GM11168 (cell line): ENCODE results near the gene COQ9.
"Not testable (repeated sequence)": the region's sequence is repeated elsewhere in the genome, so short reads cannot be mapped to it uniquely, and the experiment has no call there.

Experiments used
- in situ Hi-C: fragments of 300-500 bp; cut with MboI; formaldehyde crosslinking; loops from one replicate; pipeline ENCODE4 v1.12.0; 2022; ENCODE audit warnings: low sequenced_read_pairs; ENCODE audit not compliant: unreplicated experiment

Gene COQ9, protein sequence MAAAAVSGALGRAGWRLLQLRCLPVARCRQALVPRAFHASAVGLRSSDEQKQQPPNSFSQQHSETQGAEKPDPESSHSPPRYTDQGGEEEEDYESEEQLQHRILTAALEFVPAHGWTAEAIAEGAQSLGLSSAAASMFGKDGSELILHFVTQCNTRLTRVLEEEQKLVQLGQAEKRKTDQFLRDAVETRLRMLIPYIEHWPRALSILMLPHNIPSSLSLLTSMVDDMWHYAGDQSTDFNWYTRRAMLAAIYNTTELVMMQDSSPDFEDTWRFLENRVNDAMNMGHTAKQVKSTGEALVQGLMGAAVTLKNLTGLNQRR

DNA sequence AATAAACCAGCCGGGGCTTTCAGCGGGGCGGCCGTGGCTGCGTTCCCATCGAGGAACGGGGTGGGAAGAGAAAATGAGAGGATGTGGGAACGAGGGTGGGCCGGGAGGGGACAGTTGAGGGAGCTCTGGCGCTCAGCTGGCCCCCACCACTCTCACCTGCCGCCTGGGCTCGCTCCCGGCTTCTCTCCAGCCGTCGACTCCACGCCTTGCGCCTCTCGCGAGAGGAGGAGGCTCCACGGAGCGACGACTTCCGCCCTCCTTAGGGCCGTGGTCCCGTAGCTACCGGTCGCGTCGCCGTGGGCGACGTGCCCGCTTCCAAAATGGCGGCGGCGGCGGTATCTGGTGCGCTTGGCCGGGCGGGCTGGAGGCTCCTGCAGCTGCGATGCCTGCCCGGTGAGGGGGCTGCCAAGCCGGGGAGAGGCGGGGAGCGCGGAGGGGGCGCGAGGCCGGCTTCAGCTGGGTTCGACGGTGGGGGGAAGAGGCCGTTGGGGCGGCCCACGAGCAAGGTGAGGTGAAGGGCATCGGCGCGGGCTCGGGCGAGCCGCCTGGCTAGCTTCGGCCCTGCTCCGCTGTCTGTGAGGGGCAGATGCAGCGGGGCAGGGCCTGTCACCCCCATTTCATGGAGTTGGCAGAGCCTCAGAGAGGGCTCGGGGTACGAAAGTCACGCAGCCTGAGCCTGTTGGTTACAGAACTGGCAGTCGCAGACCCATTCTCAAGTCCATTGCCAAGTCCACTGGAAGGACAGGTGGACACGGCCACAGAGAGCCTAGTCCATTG lies at the start of gene COQ9, which contains the start of gene CIAPIN1:
COQ9 (plus strand) TSS at position 294 of the 777 bp plus-strand sequence; CDS start at position 321, 27 bp downstream.
CIAPIN1 (minus strand) TSS at position 200 of the 777 bp plus-strand sequence. CDS start 6,457 bp downstream, outside the sequence.
- in situ Hi-C loops, result no loop called here

DNA sequence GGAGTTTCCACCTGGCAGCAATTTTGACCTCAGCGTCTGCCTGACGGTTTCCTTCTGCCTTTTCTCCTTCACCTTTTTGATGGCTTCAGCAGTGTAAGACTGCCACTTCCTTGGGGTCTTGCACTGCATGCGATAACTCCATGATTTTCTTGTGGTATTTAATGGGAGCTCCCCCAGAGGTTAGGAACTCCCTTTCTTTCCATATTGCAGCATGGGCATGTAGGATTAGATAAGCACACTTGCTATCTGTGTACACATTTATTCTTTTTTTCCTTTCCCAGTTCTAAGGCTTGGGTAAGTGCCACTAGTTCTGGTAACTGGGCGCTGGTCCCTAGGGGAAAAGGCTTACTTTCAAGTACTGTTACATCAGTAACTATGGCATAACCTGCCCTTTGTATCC lies 49.8 kb upstream of the COQ9 start:
- in situ Hi-C loops, result not testable (repeated sequence)

DNA sequence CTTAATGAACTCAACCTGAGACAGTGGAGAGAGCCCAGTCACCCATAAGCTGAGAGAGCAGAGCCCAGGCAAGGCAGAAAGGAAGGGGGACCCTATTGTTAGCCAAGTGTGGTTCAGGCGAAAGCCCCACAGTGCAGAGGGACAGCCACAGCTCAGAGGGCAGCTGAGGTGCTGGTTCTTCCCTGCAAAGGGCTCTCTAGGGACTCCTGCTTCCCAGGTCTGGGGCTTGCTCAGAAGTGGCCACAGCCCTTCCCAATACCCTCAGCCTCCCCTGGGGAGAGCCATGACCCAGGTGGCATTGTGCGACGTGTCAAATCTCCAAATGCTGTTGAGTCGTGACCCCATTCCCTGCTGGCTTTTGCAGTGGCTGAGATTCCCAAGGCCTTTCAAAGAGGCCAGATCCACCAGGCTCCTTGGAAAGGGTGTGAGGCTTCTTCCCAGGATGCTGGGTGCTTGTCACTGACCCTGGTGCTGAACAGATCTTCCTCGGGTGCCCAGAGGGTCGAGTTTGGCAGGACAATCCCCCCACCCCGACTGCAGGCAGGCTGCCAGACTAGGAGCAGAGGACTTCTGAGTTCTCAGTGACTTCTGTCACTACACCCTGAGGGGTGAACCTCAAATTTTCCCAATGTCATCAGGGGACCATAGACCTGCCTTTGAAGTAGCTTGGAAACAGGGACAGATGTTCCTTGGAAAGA lies 45.2 kb upstream of the COQ9 start:
- in situ Hi-C loops, result no loop called here

DNA sequence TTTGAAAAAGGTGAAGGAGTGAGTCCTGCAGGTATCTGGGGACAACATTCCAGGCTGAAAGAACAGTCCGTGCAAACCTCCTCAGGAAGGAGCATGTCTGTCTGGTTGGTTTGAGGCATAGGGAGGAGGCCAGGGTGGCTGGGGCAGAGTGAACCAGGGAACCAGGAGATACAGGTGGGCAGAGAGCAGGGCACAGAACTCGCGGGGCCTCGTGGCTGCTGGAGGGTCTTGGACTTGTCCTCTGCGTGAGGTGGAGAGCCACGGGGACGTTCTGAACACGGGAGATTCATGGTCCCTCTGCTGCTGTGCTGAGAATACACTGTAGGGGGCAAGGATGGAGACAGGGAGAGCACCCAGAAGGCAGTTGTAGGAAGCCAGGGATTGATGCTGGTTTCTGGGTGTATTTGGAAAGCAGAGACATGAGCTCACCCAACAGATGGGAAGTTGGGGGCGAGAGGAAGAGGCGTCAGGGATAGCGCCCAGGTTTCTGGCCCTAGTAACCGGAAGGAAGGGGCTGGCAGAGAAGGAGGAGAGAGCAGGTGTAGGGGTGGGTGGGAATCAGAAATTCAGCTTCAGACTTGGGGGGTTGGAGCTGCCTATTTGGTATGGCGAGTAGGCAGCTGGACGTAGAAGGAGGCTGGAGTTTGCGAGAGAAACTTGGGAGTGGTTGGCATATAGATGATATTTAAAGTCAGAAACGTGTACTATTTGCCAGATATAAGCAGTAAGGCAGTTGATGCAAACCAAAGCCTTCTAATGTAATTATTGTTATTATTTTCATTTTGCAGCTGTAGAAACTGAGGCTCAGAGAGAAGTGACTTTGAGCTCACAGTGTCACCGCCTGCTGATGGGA lies 43.1 kb upstream of the COQ9 start, which contains the start of gene CCL17:
CCL17 (plus strand) TSS at position 803 of the 853 bp plus-strand sequence. CDS start 9,166 bp downstream, outside the sequence.
- in situ Hi-C loops, result no loop called here

DNA sequence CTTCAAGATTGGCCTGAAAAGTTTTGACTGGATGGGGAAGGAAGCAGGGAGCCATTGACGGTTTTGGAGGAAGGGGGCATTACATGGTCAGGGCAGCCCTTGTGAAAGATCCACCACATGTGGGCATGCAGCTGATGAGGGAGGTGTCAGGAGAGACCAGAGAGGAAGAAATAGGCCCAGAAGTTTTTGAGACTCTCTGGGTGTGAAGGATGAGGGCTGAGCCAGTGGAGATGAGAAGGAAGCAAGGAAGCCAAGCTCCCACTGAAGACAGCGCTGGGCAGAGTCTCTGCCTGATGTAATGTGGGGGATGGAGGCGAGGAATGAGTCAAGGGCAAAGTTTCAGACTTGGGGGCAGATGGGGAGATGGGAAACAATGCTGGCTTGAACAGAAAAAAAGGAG lies 42.2 kb upstream of the COQ9 start:
- in situ Hi-C loops, result no loop called here

DNA sequence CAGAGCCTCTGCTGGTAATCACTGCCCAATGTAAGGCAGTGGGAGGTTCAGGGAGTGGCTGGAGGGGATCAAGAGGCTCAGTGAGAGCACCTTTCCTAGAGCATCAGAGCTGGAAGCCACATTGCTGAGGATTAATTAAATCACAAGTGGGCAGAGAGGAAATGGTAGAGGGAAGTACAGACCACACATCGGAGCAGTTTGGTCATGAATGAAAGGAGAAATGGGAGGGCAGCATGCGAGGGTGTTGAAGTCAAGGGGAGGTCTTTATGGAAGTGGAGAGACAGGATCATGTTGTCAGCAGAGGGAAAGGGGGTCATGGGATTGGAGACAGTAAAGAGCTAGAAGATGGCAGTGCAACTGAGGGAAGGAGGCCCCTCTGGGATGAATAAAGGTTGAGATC lies 40.4 kb upstream of the COQ9 start:
- in situ Hi-C loops, result no loop called here

DNA sequence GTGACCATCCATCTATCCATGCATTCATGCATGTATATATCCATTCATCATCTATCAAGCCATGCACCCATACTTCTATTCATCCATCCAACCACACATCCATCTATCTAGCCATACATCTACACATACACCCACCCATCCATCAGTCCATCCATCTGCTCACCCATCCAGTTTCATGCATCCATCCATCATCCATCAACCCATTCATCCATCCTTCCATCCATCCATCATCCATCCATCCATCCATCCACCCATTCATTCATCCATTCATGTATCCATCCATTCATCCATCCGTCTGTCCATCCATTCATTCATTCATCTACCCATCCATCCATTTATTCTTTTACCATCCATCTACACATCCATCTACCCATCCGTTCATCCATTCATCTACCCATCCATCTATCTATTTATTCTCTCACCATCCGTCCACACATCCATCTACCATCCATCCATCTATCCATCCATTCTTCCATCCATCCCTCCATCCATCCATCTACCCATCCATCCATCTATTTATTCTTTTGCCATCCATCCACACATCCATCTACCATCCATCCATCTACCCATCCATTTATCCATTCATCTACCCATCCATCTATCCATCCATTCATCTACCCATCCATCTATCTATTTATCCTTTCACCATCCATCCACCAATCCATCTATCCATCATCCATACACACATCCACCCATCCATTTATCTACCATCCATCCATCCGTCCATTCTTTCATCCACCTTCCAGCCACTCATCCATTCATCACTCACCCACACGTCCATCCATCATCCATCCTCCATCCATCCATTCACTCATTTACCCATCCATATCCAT lies 39.5 kb upstream of the COQ9 start:
- in situ Hi-C loops, result no loop called here

DNA sequence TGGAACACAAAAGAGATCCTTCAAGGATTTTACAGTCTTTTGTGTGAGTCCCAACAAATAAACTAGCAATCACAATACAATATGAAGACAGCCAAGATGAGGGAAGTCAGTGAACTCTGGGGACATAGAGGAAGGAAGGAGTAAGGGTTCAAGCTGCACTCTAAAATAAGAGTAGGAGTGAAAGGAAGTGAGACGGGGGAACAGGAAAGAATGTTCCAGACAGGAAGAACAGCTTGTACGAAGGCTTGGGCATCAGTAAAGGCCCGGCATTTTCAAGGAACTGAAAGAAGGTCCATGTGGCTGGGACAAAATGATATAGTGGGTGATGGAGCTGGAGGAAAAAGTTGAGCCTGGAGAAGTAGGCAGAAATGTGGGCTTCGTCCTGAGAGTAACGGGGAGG lies 38.2 kb upstream of the COQ9 start:
- in situ Hi-C loops, result no loop called here

DNA sequence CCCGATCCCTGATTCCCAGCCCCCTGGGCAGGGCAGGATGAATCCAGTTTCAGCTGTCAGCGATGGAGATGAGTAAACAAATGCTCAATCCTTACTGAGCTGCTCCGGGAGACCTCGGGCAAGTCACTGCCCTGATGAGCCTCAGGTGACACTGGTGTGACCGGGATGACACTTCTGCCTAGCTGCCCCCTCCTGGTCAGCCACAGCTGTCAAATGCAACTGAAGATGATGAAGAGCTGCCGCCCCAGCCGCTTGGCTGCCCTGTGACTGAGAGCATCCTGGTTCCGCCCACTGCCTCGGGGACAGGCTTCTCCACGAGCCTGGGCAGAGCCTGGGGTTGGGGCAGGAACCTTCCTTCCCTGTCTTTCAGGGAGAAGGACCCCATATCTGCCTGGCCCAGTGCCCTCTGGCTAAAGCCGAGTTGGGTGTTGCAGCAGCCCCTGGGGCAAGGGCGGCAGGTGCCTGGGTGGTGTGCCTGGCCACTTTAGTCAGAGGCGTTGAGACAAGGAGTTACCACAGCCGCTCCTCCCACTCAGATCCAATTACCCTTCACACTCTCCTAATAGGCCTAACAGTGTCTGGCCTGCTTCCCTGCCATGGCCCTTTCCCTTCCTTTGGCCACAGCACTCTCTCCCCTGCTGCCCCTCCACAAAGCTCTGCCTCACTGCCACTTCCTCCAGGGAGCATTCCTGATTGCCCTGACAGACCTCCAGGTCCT lies 37.2 kb upstream of the COQ9 start:
- in situ Hi-C loops, result no loop called here

DNA sequence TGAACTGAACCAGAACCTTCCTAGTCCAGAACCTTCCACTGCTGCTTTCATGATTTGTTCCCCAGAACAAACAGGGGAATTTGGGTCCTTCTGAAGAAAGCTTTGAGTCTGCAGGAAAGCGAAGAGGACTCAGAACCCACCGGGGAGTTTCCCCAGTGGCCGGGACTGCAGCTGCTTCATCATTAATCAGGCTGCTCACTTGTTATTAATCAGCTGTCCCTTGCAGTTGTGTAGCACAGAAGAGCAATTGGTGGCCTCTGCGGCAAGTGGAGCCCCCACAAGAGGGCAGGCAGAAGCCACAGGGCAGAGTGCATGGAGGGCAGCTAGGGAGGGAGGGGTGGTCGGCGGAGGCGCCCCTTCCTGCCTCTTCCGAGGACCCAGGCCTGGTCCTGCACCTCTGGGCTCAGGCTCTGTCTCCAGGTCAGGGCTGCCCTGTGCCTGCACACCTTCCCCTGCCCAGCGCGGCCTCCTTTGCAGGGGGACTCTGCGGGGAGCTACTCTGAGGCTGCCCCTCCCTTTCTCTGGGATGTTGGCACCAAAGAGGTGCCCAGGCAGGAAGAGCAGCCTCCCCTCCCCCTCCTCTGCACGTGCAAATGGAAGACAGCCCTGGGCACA lies 35.8 kb upstream of the COQ9 start:
- in situ Hi-C loops, result no loop called here

DNA sequence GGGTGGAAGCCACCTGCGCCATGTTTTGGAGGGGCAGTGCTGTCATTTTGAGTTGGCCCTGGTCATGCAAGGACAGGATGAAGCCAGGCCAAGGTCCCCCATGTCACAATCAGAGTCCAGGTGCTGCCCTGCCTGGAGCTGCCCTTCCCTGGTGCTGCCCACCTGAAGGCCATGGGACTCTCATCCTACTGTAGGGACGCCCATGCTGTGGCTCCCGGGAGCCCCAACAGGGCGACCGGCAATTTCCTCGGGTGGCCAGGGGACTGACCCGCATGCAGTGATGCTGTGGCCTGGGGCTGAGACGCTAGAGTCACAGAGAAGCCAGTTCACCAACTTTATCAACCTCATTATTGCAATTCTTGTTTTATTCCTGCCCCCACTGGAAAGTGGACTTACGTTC lies 34.7 kb upstream of the COQ9 start:
- in situ Hi-C loops, result no loop called here

DNA sequence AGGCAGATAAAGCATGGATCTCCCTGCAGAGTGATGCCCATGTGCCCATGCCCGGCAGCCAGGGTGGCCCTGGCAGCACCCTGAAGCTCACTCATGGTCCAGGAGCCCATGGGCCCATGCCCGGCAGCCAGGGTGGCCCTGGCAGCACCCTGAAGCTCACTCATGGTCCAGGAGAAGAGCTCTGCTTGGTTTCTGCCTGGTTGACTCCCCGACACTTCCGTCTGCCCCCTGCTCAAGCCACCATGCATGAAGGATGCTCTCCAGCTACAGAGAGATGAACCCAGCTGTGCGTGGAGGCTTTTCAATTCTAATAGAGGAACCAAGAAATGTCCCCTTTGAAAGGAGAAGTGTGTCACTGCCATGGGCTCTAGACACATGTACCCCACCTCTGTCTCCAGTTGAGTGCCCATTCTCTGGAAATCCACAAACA lies 34.0 kb upstream of the COQ9 start:
- in situ Hi-C loops, result no loop called here

DNA sequence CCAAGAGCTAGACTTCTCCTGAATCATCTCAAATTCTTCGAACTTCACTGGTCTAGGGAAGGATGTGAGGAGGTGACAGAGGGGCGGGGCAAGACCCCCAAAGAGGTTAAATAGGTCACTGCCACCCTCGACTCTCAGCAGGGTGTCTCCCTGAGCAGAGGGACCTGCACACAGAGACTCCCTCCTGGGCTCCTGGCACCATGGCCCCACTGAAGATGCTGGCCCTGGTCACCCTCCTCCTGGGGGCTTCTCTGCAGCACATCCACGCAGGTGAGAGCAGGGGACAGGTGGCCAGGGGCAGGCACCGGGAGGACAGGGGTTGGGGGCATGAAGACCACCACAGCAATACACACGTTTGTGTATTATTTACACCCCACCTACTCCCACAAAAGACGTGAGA lies 33.5 kb upstream of the COQ9 start:
- in situ Hi-C loops, result no loop called here

DNA sequence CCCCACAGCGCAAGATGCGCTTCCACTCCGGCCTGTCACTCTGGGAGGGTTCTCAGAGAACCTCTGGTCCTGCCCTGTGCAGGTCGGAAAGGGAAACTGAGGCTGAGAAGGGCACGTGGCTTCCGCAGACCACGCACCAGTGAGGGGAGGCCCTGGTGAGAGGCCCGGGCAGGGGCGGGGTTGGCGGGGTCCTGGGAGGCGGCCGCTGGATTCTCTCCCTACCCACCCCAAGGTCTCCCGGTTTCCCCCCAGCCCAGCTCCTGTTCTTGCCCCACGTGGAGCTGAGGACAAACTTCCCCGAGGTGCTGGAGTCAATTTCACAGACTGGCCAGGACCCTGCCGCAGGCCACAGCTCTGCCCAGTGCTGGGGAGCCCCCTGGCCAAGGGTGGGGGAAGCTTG lies 31.2 kb upstream of the COQ9 start:
- in situ Hi-C loops, result loop anchor here (5.0 kb wide), 1 partner anchor 114 kb away; no protein-coding TSS in a partner anchor

DNA sequence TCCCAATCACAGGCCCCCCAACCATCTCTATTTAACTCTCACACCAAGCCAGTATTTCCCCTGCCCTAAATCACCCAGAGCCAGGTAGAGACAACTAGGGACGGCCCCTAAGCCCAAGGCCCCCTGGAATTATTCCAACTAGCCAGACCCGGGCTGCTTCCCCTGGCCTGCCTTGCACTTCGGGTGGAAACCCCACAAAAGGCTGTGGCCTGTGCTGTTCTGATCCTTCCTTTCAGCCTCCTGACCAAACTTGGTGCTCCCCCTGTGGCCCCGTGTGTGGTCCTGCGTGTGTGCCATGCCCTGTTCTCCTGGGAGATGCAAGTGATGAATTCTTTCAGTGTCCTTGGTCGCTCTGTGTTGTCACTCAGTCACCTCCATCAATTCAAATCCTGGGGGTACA lies 27.8 kb upstream of the COQ9 start:
- in situ Hi-C loops, result loop anchor here (5.0 kb wide), 1 partner anchor 117 kb away; no protein-coding TSS in a partner anchor

DNA sequence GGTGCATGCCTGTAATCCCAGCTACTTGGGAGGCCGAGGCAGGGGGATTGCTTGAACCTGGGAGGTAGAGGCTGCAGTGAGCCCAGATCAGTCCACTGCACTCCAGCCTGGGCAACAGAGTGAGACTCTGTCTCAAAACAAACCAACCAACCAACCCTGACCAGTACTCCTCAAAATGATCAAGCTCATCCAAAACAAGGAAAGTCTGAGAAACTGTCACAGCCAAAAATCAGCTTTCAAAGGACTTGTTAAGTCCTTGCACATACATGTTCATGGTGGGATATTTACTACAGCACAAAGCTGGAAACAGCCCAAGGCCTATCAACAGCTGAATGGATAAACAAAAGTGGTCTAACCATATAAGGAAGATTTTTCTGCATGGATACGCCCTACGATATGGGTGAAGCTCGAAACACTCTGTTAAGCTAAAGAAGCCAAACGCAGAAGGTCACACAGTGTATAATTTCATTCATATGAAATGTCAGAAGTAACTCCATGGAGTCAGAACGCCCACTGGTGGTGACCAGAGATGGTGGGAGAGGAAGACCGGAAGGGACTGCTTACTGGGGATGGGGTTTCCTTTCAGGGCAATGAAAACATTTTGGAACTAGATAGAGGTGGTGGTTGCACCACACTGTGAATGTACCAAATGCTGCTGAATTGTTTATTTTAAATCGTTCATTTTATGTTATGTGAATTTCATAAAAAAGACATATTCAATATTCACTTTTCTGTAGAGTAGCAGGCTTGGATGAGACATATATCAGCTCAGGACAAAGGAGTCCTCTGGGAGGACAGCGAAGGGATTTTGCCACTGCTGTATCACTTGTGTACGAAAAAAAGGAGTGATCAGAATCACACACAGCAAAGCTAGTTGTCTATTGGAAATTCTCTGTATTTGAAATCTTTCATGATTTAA lies 25.0 kb upstream of the COQ9 start:
- in situ Hi-C loops, result no loop called here

DNA sequence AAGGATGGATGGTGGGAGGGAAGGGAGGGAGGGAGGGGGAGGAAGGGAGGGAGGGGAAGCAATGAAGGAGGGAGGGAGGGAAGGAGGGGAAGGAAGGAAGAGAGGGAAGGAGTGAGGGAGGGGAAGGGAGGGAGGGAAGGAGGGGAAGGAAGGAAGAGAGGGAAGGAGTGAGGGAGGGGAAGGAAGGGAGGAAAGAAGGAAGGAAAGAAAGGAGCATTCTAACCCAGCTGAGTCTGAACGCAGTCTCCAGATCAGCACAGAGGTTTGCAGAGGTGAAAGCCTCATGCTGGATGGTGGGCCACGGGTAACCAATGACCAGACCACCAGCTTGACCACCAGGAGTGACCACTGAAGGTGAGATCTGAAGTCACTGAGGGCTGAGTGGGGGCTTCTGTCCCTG lies 24.1 kb upstream of the COQ9 start:
- in situ Hi-C loops, result no loop called here
